ENCODE measurements around the gene KDM3B.
A peak's percentile ranks its signal among the peaks of the same experiment; 100 is the strongest.
"Not testable (repeated sequence)": the region's sequence is repeated elsewhere in the genome, so short reads cannot be mapped to it uniquely, and the experiment has no call there.

The KDM3B gene

DNA sequence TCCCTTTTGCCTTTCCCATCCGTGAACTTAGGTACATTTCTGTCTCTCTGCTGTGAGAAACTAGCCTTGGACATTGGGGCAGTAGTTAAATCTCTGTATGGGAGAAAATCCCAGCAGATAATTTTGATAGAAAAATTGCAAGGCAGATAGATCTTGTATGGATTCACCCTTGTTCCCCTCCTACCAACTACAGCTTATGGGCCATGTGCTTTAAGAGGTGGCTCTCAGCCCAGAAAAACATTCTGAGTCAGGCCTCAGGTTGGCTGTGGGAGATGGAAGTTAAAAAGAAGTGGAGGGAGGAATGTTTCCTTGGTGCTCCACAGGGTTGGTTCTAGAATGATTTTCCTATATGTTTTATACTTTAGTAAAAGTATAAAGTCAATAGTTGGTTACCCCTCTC is 1.4 kb upstream of the KDM3B start:
- DNase-seq (ENCODE audit: low read depth), result no peak

DNA sequence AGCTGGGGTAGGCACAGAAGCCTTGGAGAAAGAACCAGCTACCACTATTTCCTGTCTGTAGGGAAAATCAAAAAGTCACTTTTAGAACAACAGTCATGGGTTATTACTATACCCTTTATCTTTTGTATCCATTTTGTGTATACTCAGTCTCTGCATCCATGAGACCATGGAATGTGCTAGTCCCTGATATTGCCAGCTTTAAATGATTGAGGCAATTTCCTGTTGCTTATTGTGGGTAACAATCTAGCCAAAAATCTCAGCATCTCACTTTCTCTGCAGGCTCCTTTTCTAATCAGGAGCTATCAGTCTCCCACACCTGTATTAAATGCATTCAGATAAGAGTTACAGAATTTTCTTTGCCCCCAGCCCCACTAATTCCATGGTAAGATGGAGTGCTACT is 968 bp upstream of the KDM3B start:
- DNase-seq (ENCODE audit: low read depth), result no peak

DNA sequence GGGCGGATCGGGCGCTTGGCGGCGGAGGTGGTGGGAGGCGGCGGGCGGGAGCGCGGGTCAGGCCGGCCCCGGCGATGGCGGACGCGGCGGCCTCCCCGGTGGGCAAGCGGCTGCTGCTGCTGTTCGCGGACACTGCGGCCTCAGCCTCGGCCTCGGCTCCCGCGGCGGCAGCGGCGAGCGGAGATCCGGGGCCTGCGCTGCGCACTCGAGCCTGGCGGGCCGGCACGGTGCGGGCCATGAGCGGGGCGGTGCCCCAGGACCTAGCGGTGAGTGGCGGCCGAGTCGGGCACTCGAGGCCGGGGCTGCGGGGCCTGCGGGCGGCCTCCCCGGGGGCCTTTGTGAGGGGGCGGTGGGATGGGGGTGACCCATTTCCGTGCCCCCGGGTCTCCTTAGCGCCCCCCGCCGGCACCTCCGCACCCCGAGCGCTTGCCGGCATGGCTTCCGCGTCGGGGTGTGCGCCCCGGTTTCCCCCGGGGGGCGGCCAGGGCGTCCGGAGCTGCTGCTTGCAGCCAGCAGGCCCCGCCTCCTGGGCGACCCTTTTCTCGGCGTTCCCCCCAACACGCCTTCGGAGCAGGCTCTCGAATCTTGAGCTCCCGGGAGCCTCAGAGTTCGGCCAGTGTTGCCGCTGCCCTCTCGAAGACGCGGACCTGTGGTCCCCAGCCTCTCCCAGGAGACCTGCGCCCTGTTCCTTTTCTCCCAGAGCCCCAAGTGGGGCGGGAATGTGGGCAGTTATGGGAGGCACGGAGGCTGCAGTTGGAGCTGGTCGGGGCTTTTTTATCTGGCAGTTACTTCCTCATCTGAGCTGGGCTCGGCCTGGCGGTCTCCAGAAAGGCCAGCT is 456 bp downstream of the KDM3B start:
- peak; percentile 66 for DNase-seq (ENCODE audit: low read depth)

DNA sequence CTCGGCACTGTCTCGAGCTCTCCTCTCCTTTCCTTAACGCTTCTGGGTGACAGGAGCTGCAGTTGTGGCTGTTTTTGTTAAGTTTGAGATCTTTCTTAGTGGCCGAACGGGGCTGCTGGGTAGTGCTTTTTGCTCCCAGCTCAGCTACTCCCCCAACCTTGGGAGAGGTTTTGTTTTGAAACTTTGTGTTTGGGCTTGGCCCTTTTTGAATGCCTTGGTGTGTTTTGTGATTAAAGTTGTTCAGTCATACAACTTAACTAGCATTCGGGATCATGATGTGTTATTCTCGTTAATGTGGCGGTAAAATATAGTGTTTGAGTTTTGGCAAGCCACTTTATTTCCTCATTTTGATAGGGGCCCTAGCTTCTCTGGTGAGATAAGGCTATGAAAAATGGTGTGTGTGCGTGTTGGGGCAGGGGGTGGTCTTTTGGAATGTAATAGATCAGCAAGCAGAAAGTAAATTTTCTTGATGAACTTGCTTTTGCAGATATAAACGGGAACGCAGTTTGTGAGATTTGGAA is 1.1 kb downstream of the KDM3B start:
- no peak for DNase-seq (ENCODE audit: low read depth)

DNA sequence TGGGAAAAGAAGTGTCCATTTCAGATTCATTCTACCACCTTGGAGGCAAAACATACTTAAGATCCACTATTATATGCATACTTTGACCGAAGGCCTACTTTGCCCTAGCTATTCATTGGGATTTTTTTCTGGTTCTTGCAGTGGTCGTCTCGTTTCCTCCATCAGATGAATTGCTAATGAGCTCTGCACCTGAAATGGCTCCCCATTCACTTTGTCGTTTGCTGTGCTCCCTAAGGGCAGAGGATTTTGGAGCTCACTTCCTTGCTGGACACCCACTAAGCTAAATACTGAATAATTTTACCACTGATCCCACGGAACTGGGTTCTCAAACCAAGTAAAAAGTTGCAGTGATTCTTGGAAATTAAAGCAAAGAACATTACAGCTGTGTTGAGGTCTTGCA is 1.9 kb downstream of the KDM3B start:
- no peak for DNase-seq (ENCODE audit: low read depth)

DNA sequence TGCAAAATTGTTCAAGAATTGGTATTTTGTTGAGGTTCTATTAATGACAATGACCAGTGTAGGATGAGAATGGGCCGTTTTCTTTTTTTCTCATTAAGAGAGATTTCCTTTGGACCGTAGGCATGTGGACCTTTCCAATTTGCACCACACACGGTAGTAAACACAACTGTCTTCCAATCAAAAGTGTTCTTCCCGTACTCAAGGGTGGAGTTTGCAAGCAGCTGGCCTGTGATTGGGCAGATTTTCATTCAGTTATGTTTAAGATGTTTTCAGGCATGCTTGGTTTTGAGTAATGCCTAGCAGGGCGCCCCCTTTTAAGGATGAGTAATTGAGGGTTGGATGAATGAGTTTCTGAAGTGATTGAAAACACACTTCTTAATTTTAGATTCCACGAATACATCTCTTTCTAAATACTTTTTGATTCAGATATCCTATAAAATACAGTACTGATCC is 2.5 kb downstream of the KDM3B start:
- peak; percentile 33 for DNase-seq (ENCODE audit: low read depth)

DNA sequence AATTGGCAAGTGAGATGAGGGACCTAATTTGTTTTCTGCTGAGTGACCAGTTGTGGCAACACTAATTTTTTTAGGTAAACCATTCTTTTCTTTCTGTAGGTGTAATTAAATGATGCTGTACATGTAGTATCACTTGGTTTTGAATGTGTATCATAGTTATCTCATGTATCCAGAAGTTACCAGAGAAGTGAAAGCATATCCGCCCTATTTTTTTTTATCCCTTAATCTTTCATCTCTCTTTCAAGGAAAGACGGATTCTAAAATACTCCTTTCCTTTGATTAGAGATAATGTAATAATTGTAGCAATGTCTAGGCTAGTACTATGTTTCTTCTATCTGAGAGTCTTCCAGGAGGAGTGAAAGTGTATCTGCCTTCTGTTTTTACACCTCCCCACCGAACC is 7.1 kb downstream of the KDM3B start:
- no peak for DNase-seq (ENCODE audit: low read depth)

DNA sequence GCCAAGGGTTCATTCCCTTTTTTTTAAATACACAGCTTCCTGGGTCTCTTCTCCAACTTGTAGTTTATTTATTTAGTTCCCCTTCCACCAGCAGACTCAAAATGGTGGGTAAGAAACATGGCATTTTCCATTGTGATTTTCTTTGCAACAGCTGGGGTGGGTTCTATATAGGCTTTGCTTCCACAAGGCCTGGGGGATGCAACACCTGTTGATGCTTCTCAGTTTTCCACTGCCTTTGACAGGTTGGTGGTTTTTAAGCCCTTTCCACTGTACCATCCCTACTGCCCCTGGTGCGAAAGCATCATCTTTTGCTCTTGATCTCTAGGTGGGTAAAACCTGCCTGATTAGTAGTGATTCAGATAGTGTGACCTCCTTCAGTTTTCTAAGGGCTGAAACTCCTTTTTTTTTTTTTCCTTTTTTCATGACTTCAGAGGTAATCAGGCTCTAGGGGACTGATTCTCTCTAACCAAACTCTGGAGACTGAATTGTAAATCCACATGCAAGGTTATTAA is 8.5 kb downstream of the KDM3B start:
- no peak for DNase-seq (ENCODE audit: low read depth)

DNA sequence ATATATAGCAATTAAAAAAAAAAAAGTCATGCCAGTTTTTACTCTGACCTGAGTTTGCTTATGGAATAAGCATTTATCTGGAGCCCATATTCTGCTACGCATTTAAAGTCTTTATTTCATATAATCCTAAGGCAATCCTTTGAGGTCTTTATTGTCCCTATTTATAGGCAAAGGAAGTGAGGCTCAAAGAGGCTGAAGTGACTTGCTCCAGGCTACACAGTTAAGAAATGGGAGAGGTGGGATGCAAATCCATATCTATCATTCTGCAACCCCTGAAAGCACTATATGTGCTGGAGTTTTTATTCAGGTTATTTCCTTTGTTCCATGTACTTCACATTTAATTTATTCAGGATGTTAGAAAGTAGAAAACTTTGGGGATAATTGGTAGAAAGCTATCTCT is 12.1 kb downstream of the KDM3B start:
- no peak for DNase-seq (ENCODE audit: low read depth)

DNA sequence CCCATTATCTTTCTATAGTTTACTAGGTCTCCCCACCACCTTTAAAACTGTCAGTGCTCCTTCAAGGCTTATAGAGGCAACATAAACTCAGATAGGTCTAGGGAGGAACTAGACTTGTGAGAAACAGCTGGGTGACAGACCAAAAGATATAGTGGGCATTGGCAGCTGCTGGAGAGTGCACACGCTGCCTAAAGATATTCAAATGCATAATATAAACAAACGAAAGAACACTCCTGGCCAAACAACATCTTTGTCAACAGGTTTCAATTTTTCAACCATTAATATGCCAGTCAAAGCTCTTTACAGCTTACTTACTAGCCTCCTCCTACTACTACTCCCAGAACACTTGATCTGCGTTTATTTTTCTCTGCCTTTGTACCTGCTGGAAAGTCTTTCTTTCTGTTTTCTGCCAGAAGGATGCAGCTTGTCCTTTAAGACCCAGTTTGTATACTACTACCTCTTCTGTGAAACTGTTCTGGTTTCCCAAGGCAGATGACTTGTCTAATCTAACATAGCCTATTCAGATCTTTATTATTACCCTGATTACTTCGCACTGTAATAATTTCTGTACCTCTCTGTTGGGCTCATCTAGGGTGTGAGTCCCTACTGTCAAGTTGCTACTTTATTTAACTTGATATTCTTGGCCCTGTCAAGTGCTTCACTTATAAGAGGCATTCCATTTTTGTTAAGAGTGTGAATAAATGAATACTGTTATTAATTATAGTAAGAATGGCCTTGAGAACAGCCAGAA is 14.3 kb downstream of the KDM3B start:
- no peak for DNase-seq (ENCODE audit: low read depth)

DNA sequence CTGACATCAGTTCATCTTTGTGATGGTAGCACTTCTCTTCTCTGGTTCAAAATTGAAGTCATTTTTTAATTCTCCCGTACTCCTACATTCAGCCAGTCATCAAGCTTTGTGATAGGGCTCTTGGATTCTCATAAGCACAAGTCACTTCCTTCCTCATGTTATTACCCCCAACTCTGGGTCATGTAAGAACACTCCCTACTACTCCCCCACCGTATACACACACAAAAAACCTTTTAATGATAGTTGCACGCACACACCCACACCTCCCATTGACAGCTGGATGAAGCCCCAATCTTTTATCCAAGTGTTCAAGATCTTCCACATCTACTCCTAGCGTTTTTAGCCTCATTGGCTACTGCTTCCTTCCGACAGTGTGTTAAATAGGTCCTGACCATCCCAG is 16.8 kb downstream of the KDM3B start:
- DNase-seq (ENCODE audit: low read depth), result no peak

DNA sequence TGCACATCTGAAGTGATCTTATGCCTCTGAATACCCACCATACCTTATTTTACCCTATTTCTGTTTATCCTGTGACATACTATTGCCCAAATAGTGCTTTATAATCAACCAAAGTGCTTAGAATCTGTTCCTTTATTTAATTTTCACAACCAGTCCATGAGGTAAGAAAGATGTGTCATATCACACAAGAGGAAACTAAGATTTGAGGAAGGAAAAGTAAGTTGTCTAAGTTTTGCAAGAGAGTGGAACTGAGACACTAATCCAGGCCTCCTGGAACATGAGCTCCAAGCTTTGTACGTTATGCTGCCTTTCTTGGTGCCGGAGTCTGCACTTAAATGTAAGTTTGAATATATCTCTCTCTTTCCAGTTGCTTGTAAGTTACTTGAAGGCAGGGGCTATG is 17.2 kb downstream of the KDM3B start:
- DNase-seq (ENCODE audit: low read depth), result no peak

DNA sequence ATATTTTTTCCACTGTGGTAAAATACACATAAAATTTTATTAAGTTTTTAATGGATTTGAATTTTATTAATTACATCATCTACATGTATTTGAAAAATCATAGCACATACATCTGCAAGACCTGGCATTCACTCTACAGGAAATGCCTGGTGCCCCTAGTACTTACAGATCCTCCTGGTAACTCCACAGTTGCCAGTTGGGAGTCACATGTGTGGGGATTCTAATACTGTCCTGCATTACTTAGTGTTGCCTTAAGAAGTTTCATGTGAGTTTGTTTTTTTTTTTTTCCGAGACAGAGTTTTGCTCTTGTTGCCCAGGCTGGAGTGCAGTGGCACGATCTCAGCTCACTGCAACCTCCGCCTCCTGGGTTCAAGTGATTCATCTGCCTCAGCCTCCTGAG is 18.1 kb downstream of the KDM3B start:
- no peak for DNase-seq (ENCODE audit: low read depth)

DNA sequence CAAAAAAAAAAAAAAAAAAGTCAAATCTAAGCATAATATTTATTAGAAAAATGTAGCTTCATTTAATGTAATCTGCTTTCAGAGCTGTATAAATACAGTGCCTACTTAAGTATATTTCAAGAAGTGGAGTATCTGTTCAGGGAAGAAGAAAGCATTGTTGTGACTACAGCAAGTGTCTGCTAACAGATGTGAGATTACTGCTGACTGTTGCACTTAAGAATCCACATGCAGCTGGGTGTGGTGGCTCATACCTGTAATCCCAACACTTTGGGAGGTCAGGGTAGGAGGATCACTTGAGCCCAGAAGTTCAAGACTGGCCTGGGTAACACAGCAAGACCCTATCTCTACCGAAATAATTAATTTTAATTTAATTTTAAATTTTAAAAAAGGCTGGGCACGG is 19.0 kb downstream of the KDM3B start:
- no peak for DNase-seq (ENCODE audit: low read depth)

DNA sequence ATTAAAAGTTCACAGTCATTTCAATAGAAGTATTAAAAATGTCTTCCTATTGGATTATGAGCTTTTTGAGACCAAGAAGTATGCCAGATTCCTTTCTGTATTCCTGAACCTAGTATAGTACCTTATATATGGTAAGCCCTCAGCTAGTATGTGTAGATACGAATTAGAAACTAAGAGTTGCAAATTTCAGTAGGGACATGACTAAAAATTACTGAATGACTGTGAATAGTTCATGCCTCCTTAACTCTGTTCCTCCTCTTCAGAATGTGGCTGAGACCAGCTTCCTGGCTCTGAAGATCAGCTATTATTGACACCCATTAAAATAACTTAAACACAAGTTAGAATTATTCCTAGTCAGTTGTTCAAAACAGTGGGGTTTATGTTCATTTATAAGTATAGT is 19.7 kb downstream of the KDM3B start:
- DNase-seq (ENCODE audit: low read depth), result no peak

DNA sequence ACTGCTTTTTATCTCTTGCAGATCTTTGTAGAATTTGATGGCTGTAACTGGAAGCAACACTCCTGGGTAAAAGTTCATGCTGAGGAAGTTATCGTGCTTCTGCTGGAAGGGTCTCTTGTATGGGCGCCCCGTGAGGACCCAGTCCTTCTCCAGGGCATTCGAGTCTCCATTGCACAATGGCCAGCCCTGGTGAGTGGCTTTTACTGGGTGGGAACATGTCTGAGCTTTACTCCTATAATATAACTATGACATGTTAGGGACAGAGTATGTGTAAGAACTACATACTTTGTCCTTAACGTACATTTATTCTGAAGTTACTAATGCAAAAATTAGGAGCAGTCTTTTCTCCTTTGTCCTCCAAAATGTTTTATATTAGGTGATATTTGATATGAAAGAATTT is 20.2 kb downstream of the KDM3B start:
- DNase-seq (ENCODE audit: low read depth), result no peak

DNA sequence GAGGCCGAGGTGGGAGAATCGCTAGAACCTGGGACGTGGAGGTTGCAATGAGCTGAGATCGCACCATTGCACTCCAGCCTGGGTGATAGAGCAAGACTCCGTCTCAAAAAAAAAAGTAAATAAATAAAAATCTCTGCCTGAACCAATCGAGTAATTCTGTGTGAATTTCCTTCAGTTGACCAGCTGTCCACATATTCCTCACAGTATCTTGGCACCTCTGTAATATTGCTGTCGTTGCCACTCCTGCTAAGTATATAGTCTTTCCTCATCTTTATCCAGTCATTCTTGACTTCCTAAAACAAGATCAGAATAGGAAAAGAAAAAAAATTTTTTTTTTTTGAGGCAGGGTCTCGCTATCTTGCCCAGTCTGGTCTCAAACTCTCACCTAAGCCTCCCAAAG is 29.9 kb downstream of the KDM3B start:
- no peak for DNase-seq (ENCODE audit: low read depth)

DNA sequence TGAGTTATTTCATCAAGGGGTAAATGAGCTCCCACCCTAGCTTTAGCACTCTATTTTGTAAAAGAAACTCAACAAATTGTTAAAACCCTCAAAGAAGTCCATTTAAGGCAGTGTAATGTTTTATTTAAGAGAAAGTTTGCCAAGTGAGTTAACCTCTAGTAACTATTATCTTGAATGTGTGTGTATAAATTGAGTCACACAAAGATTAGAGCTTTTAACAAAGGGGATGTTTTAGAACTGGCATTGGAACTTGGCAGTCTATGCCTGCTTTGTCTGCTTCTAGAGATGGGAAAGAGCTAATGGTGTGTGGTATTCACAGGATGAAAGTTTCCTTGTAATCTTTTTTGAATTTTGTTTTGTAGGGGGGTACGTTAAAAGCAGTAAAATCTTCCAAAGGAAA is 33.2 kb downstream of the KDM3B start:
- DNase-seq (ENCODE audit: low read depth), result no peak

DNA sequence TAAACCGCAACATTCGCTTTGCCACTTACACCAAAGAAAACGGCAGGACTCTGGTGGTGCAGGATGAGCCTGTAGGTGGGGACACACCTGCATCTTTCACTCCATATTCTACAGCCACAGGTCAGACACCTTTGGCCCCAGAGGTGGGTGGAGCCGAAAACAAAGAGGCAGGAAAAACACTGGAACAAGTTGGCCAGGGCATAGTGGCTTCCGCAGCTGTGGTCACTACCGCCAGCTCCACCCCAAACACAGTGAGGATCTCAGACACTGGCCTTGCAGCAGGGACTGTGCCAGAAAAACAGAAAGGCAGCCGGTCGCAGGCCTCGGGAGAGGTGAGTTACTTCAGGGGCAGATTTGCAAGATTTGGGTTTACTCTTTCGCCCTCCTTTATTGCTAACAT is 33.8 kb downstream of the KDM3B start:
- no peak for DNase-seq (ENCODE audit: low read depth)

DNA sequence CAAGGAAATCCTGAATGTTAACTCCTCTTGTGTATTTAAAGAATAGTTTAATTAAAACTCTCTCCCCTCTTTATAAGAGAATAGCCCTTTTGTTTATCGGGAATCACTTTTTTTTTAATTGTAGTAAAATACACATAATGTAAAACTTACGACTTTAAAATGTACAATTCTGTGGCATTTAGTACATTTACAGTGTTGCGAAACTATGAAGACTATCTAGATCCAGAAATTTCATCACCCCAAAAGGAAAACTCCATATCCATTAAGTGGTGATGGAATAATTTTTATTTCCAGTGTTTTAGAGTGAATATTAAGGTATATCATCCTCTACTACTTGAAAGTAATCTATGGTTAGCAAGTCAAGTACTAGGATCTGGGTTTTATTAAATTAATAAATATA is 36.8 kb downstream of the KDM3B start:
- DNase-seq (ENCODE audit: low read depth), result no peak

DNA sequence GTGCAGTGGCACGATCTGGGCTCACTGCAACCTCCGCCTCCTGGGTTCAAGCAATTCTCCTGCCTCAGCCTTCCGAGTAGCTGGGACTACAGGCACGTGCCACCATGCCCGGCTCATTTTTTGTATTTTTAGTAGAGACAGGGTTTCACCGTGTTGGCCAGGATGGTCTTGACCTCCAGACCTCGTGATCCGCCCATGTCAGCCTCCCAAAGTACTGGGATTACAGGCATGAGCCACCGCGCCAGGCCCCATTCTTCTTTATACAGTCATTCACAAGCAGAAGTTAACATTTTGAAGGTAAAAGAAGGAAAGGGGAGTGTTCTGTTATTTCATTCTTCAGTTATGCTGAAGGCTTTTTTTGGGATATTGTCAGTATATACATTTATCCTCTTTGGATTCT is 37.4 kb downstream of the KDM3B start:
- not testable (repeated sequence) for DNase-seq (ENCODE audit: low read depth)

DNA sequence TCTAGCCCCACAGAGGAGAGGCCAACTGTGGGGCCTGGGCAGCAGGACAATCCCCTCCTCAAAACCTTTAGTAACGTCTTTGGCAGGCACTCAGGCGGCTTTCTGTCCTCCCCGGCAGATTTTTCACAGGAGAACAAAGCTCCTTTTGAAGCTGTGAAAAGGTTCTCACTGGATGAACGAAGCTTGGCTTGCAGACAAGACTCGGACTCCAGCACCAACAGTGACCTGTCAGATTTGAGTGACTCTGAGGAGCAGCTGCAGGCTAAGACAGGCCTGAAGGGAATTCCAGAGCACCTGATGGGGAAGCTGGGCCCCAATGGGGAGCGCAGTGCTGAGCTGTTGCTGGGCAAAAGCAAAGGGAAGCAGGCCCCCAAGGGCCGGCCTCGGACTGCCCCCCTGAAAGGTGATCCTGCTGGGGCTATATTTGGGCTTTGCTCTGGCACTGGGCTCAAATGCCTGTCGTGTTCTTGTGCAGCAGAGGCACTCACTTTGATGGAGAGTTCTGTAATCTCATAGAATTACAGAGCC is 39.4 kb downstream of the KDM3B start:
- no peak for DNase-seq (ENCODE audit: low read depth)

DNA sequence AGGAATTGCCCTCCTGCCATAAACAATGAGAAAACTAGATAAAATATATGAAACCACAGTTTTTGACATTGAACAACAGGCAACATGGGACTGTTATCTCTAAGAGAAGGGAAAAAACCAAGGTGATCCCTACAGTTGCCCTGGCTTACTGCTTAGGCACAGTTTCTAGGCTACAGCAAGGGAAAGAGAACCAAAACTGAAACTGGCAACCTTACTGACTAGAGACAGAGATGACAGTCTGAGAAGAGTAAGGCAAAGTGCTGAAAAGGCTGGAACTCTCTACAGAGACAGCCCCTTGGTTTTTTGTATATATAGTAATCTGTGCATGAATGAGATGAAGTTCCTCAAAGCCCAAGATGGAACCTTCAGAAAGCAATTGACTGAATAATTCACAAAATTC is 50.2 kb downstream of the KDM3B start:
- DNase-seq (ENCODE audit: low read depth), result no peak

Data from activated T-helper 9 cell treated with anti-CD3 and anti-CD28 coated beads, Interleukin-2, amount 50 U/mL, for 16 hours (primary cell).